NK-92 (cell line): ENCODE results near the gene FAM234B.

Experiments used
- DNase-seq: peaks from one replicate; lab custom pipeline; 2025; ENCODE audit not compliant: unreplicated experiment; lab: John Stamatoyannopoulos, UW

FAM234B gene, protein sequence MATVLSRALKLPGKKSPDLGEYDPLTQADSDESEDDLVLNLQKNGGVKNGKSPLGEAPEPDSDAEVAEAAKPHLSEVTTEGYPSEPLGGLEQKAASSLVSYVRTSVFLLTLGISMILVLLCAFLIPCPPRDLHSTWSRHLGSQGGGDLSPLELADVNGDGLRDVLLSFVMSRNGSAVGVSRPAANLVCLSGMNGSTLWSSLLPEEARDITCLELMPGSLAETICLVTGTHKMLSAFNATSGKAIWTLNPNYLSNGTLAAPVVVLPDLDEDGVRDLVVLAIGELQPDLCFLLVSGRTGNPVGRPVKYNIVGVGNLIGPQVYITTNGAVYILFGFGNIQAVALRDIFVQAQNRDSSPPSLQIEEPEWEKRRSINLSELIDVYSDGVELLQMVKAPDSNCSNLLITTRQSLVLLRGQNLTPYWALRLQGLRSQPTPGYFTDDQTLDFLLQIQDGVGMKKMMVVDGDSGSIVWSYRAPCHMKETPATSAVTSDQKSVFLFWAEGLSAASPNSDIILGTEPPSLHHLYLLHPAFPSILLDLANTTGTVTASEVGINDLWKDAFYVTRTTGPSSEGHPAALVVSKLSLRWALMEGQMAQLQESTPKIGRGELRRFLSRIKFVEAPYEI

DNA sequence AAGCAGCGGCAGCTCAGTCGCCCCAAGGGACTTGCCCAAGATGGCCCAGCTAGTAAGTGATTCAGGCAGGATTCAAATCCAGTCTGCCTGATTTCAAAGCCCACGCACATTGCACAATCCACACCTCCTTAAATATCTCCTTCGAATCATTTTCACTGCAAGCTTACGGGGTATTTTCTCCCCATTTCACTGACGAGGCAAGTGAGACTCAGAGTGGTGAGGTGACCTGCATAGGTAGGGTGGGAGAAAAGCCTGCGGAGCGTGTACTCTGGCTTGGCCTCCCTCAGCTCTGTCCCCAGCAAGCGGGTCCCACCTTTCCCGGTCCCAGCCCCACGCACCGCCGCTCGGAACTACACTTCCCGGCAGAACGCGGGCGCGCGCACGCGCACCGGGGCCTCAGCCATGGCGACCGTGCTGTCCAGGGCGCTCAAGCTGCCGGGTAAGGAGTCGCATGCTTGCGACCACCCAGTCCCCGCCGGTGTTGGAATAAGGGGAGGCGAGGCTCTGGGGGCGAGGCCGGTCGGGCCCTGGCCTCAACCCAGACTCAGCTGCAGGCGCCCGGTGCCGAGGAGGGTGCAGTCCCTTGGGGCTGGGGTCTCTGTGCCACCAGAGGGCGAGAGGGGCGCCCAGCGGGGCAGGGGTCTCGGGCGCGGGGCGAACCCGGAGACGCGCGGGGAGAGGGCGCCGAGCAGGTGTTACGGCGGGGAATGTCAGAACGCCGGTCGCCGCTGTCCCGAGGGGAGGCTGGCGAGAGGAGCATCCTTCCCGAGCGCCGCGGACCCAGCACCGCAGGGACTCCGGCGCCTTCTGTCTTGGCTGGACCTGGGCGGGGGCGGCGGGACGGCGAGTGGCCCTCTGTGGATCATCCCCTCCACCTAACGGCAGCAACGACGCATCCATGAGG, at the start of gene FAM234B:
FAM234B (plus strand) TSS at position 380 of the 904 bp plus-strand sequence; CDS start at position 403, 23 bp downstream.
- no peak for DNase-seq

DNA sequence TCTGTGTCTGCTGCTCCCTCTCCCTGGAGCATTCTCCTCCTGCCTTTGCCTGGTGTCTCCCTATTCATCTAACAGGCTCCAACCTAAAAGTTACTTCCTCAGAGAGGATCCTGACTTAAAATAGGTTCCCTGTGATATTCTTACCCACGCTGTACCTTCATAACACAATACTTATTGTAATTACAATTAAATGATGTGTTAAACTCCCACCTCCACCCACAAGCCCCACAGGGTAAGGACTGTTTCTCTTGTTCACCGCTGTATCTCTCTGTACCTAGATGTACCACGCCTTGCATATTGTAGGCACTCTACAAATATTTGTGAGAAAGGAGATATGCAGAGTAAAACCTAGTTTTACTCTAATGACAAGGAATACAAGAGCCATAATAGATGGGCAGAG, 49.1 kb upstream of the FAM234B start:
- no peak for DNase-seq

DNA sequence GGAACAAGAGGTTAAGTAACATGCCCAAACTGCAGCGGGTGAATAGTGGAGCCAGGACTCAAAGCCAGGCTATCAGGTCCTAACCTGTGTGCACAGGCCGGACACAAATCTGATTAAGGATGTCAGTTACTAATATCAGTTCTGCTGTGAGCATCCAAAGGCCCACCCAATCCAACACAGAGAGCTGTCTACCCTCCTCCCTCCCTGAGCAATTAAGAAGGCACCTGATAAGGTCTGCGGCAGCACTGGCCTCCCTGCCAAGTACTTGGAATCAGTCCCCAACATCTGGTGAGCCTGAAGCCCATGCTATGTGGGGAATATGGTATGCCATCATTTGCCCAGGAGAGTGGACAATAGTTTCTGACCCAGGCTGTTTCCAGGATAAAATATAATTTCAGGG, 48.0 kb upstream of the FAM234B start:
- DNase-seq = no peak

DNA sequence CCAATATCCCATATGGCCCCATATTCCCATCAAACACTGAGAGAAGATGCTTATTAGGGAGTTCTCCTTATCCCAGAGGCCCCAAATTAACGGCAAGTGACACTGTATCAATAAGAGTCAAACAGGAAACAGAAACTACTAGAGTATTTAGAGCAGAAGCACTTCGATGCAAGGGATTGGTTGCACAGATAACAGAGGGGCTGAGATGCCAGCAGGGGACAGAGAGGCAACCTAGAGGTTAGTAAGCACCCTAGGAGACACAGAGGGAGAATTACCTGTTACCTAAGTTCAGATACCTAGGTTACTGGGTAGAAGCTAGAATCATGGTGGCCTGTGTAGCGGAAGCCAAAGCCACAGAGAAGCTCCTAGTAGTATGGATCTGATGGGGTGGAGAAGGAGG, 47.0 kb upstream of the FAM234B start:
- DNase-seq = no peak

DNA sequence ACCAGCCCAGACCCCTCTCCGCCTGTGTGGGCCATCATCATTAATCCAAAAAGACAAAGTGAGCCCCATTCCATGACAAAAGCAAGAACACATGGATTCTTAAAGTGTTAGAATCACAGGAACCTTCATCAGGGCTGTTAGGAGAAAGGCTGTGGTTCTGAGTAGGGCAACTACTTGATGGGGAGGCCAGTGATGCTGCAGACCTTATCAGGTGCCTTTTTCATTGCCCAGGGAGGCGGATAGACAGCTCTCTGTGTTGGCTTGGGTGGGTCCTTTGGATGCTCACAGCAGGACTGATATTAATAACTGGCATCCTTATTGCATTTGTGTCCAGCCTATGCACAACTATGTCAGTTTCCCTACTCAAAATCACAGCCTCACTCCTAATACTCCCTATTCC, 46.4 kb upstream of the FAM234B start:
- no peak for DNase-seq

DNA sequence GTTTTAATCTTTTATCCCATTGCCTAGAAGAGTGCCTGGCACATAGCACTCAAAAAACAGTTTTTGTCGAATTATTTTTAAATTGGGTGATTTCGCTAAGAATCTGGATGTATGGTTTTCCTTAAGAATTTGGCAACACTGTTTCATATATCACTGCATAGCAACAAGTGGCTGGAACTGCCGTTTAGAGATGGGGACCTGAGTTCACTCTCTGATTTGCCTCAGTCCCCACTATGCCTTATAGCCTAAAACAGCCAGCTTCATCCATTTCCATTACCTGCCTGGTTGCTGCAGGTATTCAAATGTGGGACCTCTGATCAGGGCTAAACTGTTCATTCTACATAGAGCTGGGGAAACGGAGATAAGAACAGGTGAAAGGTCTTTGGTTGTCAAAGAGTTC, 45.9 kb upstream of the FAM234B start:
- no peak for DNase-seq

DNA sequence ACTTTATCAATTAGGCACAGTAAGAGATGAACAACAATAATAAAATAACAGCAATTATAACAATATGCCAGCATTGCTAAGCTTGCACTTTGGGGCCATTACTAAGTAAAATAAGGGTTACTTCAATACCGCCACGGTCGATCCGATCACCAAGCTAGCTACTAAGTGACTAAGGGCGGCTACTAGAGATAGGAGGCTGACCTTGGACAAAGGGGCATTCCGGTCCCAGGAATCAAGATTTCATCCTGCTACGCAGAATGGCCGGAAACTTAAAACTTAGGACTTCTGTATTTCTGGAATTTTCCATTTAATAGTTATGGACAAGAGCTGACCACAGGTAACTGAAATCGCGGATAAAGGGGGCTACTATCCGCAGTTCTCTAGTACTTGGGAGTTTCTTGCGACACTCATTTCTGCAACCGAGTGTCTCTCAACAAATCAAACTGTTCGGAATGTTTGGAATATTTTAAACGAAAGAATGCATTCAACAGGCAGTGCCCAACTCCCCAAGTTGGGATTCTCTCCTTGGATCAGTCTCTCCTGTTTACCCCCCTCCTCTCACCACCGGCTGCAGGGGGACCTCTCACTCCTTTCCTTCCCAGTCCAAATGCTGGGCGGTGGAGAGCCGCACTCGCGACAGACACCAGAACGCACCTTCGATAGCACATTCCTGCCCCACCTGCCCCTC, 44.8 kb upstream of the FAM234B start:
- no peak for DNase-seq

DNA sequence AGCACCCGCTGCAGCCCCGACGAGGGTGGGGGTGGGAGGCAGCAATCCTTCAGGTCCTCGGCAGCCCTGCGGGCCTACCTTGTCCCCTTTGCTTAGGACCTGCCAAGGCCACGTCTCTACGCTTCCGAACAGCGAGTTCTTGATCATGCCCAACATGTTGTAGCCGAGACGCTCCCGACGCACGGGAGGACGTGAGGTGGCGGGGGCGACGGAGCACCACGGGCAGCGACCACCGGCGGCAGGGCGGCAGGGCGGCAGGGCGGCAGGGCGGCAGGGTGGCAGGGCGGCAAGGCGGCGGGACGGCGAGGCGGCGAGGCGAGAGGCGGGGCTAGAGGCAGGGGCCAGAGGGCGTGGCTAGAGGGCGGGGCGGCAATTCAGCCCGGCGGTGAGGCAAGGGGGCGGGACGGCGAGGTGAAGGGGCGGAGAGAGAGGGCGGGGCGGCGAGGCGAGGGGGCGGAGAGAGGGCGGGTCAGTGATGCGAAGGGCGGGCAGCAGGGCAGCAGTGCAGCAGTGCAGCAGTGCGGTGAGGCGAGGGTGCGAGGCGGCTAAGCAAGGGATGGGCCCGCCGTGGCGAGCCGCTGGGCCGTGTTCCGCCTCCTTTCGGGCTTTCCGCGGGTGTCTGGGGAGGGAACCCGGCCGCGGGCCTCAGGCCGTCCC, 44.1 kb upstream of the FAM234B start, which contains the start of gene HEBP1:
HEBP1 (minus strand) TSS at position 307 of the 657 bp plus-strand sequence; CDS start at position 156, 151 bp downstream.
- peak; percentile 70 for DNase-seq

DNA sequence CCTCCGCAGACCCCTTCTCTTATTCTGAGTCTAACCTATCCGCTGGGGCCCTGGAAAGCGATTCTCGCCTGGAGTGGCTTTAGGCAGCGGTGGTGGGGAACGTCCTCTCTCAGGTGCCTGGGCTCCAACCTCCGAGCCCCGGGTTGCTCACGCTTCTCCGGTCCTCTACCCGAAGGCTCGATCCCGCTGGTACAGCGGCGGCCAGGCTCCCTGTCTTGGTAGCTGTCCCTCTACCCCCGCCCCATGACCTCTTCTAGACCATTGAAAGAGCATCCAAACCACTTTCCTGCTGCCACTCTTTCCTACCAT, 43.6 kb upstream of the FAM234B start:
- no peak for DNase-seq

DNA sequence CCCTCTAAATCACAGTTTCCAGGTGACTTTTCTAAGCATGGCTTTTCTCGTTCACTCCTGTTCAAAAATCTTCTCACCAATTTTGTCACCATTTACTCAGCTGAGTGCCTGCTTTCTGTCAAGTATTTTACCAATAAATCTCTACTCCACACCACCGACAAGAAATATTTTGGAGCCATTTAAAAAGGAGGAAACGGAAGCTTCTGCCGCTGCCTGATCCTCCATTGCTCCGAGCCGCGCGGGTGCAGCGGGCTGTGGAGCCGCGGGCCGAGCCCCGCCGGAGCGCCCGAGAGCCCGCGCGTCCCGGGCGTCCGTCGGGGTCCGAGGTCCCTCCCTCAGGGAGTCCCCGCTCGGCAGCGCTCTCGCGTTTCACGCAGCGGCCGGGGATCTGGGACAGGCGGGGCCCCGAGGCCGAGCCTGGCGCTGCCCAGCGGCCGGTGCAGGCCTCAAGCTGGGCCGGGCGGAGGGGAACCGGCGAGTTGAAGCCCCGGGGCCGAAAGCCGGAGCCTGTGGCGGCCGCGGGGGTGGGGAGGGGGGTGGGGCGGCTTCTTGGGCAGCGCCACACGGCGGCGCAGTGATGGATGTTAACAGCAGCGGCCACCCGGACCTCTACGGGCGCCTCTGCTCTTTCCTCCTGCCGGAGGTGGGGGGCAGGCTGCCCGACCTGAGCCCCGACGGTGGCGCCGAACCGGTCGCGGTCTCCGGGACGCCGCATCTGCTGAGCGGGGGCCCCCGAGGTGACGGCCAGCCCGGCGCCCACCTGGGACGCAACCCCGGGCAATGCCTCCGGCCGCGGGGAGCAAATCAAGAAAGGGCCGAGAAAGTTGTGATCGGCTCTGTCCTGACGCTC, 43.0 kb upstream of the FAM234B start:
- no peak for DNase-seq

DNA sequence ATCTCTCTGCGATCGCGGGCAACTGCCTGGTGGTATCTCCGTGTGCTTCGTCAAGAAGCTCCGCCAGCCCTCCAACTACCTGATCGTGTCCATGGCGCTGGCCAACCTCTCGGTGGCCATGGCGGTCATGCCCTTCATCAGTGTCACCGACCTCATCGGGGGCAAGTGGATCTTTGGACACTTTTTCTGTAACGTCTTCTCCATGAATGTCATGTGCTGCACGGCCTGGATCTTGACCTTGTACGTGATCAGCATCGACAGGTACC, 42.5 kb upstream of the FAM234B start:
- DNase-seq = no peak

DNA sequence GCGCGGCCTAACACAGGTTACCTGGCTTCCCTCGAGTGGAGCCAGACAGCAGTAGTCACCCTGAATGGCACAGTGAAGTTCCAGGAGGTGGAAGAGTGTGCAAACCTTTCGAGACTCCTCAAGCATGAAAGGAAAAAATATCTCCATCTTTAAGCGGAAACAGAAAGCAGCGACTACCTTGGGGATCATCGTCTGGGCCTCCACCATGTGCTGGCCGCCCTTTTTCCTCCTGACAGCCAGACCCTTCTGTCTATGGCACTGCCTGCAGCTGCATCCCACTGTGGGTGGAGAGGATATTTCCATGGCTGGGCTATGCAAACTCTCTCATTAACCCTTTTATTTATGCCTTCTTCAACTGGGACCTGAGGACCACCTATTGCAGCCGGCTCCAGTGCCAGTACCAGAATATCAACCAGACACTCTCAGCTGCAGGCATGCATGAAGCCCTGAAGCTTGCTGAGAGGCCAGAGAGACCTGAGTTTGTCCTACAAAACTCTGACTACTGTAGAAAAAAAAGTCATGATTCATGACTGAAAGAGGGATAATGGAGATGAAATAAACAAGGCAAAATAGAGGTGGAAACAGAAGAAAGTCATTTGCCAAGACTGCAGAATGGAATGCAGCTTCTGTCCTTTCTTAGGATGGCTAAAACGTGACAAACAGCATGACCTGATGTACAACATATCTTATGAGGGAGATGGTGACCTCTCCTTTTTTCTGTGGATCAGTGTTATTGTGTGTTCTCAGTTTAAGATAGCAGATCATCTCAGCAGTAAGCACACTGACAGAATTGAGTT, 41.7 kb upstream of the FAM234B start:
- no peak for DNase-seq

DNA sequence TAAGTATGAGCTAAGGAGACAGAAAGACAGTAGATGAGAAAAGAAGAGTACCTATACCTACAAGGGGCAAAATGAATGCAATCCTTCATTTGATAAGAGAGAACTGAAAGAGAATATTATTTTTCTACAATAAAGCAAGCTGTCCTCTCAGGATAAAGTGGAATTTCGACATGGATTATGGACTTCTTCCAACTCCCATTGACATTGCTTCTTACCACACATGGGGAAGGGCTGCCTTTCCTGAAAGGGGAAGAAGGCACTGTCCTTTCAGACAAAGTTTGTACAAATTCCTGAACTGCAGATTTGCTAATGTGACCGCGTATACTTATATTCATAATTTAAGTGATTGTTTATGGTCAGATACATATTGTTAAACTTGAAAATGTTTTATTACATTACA, 39.8 kb upstream of the FAM234B start:
- no peak for DNase-seq

DNA sequence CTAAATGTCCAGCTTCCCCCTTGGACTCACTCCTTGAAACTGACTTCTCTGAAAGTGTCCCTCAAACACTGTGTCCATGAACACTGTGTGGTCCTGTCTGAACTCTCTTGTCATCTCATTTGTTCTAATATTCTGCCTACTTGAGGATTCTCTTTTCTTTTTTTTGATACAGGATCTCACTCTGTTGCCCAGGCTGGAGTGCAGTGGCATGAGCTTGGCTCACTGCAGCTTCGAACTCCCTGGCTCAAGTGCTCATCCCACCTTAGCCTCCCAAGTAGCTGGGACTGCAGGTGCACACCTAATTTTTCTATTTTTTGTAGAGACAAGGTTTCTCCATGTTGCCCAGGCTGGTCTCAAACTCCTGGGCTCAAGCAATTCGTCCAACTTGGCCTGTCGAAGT, 39.2 kb upstream of the FAM234B start:
- DNase-seq = no peak

DNA sequence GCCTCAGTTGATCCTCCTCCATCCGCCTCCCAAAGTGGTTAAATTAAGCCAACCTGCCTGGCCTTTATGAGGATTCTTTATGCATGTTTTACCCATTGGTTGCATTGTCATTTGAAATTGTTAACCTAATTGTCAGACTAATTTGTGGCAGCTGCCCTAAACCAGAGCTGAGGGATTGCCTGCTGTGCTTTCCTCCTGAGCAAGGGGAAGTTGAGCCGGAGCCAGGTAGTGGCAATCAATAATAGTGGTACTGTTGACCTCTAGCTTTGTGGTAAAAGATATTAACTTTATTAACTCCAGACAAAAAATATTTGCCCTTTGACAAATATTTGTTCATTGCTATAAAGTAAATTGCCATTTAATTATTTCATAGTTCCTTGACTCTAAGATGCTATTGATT, 38.5 kb upstream of the FAM234B start:
- no peak for DNase-seq

DNA sequence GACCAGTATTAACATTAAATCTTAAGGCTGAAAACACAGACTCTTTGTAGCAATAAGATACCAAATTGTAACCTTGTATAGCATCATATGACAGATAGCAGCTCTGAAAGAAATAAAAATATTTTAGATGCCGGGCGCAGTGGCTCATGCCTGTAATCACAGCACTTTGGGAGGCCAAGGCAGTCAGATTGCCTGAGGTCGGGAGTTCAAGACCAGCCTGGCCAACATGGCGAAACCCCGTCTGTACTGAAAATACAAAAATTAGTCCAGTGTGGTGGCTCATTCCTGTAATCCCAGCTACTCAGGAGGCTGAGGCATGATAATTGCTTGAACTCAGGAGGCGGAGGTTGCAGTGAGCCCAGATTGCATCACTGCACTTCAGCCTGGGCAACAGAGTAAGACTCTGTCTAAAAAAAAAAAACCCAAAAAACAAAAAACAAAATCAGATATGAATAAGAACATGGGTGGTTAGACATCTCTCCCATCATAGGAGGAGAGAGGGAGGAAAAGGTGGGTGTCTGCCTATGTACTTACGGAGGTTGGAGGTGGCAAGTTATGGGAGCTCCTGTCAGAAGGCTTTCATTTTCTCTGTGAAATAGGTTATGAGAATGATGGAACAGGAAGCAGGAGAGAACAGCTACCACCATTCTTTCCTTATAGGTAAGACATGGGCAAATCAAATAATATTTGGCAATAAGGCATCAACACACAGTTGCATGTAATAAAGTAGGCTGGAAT, 36.5 kb upstream of the FAM234B start:
- no peak for DNase-seq

DNA sequence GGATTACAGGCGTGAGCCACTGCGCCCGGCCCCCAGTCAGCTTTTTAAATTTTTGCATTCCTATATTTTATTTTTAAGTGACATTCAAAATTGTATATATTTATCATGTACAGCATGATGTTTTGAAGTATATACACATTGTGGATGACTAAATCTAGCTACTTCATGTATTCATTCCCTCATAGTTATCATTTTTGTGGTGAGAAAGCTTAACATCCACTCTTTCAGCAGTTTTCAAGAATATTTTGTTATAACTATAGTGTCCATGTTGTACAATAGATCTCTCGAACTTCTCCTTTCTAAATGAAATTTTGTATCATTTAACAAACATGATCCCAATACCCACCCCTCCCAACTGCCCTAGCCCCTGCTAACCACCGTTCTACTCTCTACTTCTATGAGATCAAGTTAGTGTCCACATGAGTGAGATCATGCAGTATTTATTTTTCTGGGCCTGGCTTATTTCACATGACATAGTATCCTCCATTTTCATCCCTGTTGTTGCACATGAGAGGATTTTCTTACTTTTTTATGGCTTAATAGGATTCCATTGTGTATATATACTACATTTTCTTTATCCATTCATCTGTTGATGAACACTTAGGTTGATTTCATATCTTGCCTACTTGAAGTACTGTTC, 35.3 kb upstream of the FAM234B start:
- DNase-seq = no peak

DNA sequence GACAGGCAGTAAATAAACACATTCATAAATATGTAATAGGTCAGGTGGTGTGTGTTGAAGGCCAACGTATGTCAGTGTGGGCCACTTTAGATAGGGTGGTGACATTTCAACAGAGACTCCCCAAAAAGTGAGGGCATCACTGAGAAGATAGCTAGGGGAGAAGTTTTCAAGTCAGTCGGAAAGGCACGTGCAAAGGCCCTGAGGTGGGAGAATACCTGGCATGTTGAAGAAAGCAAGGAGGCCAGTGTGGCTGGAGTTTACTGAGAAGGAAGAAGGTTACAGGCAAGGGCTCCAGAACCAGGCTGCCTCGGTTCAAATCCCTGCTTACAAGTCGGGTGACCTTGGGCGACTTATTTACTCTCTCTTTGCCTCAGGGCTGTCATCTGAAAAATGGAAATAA, 33.1 kb upstream of the FAM234B start:
- no peak for DNase-seq
